ENCODE results near the gene RIPK3. TPM values are rescaled to one million over a fixed set of nuclear protein-coding genes. Genes with fewer than 3 reads are reported as not detected.

The RIPK3 gene
- polyA plus RNA-seq, 2 of the 4 experiments (the other 2 are of a cell fraction) = not detected

- ATAC-seq = no peak
- no peak for TF ChIP-seq TP53 (CRISPR knock-in tag; IDR thresholded peaks at IDR 0.05)
- TF ChIP-seq CBX8 (IDR thresholded peaks at IDR 0.05) = no peak
- TF ChIP-seq RAD21 (conservative IDR thresholded peaks at IDR 0.05 in 1 of 2, IDR thresholded peaks at IDR 0.05 in 1 of 2) = no peak
- TF ChIP-seq FOXS1 (CRISPR knock-in tag; IDR thresholded peaks at IDR 0.05) = no peak
- no peak for TF ChIP-seq HOXA7 (CRISPR knock-in tag; IDR thresholded peaks at IDR 0.05)
- TF ChIP-seq CHD2 (IDR thresholded peaks at IDR 0.05; ENCODE audit: low read length, partially characterized antibody) = no peak
- TF ChIP-seq CHD4 (IDR thresholded peaks at IDR 0.05; ENCODE audit: borderline replicate concordance) = no peak
- TF ChIP-seq HOXB5 (CRISPR knock-in tag; IDR thresholded peaks at IDR 0.05) = no peak
- no peak for TF ChIP-seq ESRRA (IDR thresholded peaks at IDR 0.05; ENCODE audit: borderline replicate concordance, low read length)
- TF ChIP-seq, protein P1, sequence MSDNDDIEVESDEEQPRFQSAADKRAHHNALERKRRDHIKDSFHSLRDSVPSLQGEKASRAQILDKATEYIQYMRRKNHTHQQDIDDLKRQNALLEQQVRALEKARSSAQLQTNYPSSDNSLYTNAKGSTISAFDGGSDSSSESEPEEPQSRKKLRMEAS (IDR thresholded peaks at IDR 0.05) = no peak
- TF ChIP-seq ZC3H11A (IDR thresholded peaks at IDR 0.05) = no peak
- no peak for TF ChIP-seq MAFK (IDR thresholded peaks at IDR 0.05; ENCODE audit: partially characterized antibody)
- TF ChIP-seq, protein P2, sequence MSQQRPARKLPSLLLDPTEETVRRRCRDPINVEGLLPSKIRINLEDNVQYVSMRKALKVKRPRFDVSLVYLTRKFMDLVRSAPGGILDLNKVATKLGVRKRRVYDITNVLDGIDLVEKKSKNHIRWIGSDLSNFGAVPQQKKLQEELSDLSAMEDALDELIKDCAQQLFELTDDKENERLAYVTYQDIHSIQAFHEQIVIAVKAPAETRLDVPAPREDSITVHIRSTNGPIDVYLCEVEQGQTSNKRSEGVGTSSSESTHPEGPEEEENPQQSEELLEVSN (IDR thresholded peaks at IDR 0.05; ENCODE audit: borderline replicate concordance, low read depth) = no peak
- POLR2A ChIA-PET = interaction anchor here (1.3 kb wide), 1 partner anchor 10 kb away, joined by 6 read pairs; the partner anchor contains the start of genes DHRS1 and NOP9
- Histone ChIP-seq H3K4me3 (no peak overlapping the region), H3K4me1 (no peaks in the 10 kb centered on the region), H3K9me3 (no peaks in the 10 kb centered on the region), H3K4me2 (no peak overlapping the region), H3K27ac (no peak overlapping the region)
- DNase-seq (ENCODE audit: low read depth in 1 of 2, low spot score in 1 of 2) = no peak
- 80% methylated on average over 6 of the region's 6 CpGs for WGBS (ENCODE audit: missing lambda C conversion rate)
- FAIRE-seq = no peak
- CTCF ChIA-PET = interaction anchor here (0.6 to 34.0 kb wide), 7 partner anchors 12 to 146 kb away, joined by 3 to 601 read pairs (median 3); partner anchors contain the start of genes CIDEB, DHRS1, IRF9 and LTB4R
These were observed 50.0 kb downstream of the RIPK3 start for GRCh38 chr14:24289649-24290280.

DNA sequence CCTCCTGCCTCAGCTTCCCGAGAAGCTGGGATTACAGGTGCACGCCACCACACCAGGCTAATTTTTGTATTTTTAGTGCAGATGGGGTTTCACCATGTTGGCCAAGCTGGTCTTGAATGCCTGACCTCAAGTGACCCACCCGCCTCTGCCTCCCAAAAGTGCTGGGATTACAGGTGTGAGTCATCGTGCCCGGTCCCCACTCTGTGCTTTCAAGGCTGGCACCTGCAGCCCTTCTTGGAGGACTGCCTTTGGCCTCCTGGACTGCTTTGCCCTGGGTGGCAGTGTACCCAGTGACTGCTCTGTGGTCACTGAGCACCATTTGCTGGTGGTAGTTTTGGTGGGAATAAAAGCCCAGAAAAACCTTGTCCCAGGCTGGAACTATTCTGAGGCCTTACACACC, 52.8 kb downstream of the RIPK3 start:
- no peak overlapping the region for H3K27ac ChIP-seq
- no peaks in the 10 kb centered on the region for H3K4me1 ChIP-seq
- ChIA-PET POLR2A (no interaction called here), CTCF (interaction anchor here (1.1 to 34.0 kb wide), 3 partner anchors 16 to 44 kb away, joined by 3 to 469 read pairs (median 6); partner anchors contain the start of genes CIDEB, DHRS1, LTB4R and LTB4R2)
- ATAC-seq = no peak
- no peak for DNase-seq (ENCODE audit: low read depth in 1 of 2, low spot score in 1 of 2)
- H3K4me2 ChIP-seq = no peak overlapping the region
- TF ChIP-seq NR3C1 (IDR thresholded peaks at IDR 0.05) (no peak), GATA3 (IDR thresholded peaks at IDR 0.05; ENCODE audit: borderline replicate concordance) (no peak), KDM5A (IDR thresholded peaks at IDR 0.05) (no peak), HEYL (CRISPR knock-in tag; IDR thresholded peaks at IDR 0.05) (no peak), NFE2L2 (conservative IDR thresholded peaks at IDR 0.05; ENCODE audit: low read length) (no peak), USF2 (IDR thresholded peaks at IDR 0.05) (no peak), ZNF302 (CRISPR knock-in tag; IDR thresholded peaks at IDR 0.05) (no peak), HOXB5 (CRISPR knock-in tag; IDR thresholded peaks at IDR 0.05) (no peak), ZFP36 (IDR thresholded peaks at IDR 0.05; ENCODE audit: borderline replicate concordance, partially characterized antibody) (no peak), MYC (IDR thresholded peaks at IDR 0.05; ENCODE audit: borderline replicate concordance, low read length) (no peak)
- TF ChIP-seq, protein P3, sequence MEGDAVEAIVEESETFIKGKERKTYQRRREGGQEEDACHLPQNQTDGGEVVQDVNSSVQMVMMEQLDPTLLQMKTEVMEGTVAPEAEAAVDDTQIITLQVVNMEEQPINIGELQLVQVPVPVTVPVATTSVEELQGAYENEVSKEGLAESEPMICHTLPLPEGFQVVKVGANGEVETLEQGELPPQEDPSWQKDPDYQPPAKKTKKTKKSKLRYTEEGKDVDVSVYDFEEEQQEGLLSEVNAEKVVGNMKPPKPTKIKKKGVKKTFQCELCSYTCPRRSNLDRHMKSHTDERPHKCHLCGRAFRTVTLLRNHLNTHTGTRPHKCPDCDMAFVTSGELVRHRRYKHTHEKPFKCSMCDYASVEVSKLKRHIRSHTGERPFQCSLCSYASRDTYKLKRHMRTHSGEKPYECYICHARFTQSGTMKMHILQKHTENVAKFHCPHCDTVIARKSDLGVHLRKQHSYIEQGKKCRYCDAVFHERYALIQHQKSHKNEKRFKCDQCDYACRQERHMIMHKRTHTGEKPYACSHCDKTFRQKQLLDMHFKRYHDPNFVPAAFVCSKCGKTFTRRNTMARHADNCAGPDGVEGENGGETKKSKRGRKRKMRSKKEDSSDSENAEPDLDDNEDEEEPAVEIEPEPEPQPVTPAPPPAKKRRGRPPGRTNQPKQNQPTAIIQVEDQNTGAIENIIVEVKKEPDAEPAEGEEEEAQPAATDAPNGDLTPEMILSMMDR (IDR thresholded peaks at IDR 0.05) = no peak
- 87% methylated on average over 5 of the region's 5 CpGs for WGBS (ENCODE audit: missing lambda C conversion rate)
- no peak for FAIRE-seq
- H3K4me3 ChIP-seq = no peak overlapping the region
- no peaks in the 10 kb centered on the region for H3K9me3 ChIP-seq

Small RNA genes lying within 50 kb of the gene (small RNA-seq; reads per million reads assigned to genes)
- 0 reads per million in 6 experiments for gene RF00026

Other genes with a start within 250 kb of the RIPK3 start
Only the 30 nearest of the 33 such genes appear.
- 0.86 and 0.97 TPM in 2 replicates for gene NRL, start 225.0 kb downstream of the RIPK3 start, polyA plus RNA-seq (2011; rRNA removed)
- 0.84 to 0.93 TPM (median 0.88 TPM) in 3 replicates for gene NRL, start 225.0 kb downstream of the RIPK3 start, polyA plus RNA-seq (2017; fragmentation: RNase III; extraction: RNeasy Plus Mini Kit Qiagen cat#74134 plus additional on column Dnase treatment)
- gene FITM1, start 209.3 kb downstream of the RIPK3 start, polyA plus RNA-seq (2011; rRNA removed) = 0.06 TPM in 1 of 2 replicates, not detected in the other
- gene FITM1, start 209.3 kb downstream of the RIPK3 start, polyA plus RNA-seq (2017; fragmentation: RNase III; extraction: RNeasy Plus Mini Kit Qiagen cat#74134 plus additional on column Dnase treatment) = 0.36 TPM in 1 of 3 replicates, not detected in the others
- gene PSME1, start 203.8 kb downstream of the RIPK3 start, polyA plus RNA-seq (2011; rRNA removed) = 77.3 and 83.6 TPM in 2 replicates
- gene PSME1, start 203.8 kb downstream of the RIPK3 start, polyA plus RNA-seq (2017; fragmentation: RNase III; extraction: RNeasy Plus Mini Kit Qiagen cat#74134 plus additional on column Dnase treatment) = 124 to 139 TPM (median 134 TPM) in 3 replicates
- gene EMC9, start 198.4 kb downstream of the RIPK3 start, polyA plus RNA-seq (2011; rRNA removed) = 20.7 and 21.5 TPM in 2 replicates
- gene EMC9, start 198.4 kb downstream of the RIPK3 start, polyA plus RNA-seq (2017; fragmentation: RNase III; extraction: RNeasy Plus Mini Kit Qiagen cat#74134 plus additional on column Dnase treatment) = 46.5 to 51.7 TPM (median 48.5 TPM) in 3 replicates
- gene PSME2, start 193.4 kb downstream of the RIPK3 start, polyA plus RNA-seq (2011; rRNA removed) = 137 and 168 TPM in 2 replicates
- 144 to 193 TPM (median 161 TPM) in 3 replicates for gene PSME2, start 193.4 kb downstream of the RIPK3 start, polyA plus RNA-seq (2017; fragmentation: RNase III; extraction: RNeasy Plus Mini Kit Qiagen cat#74134 plus additional on column Dnase treatment)
- 5.7 and 19.1 TPM in 2 replicates for gene RNF31, start 192.5 kb downstream of the RIPK3 start, polyA plus RNA-seq (2011; rRNA removed)
- 20.2 to 25.3 TPM (median 20.8 TPM) in 3 replicates for gene RNF31, start 192.5 kb downstream of the RIPK3 start, polyA plus RNA-seq (2017; fragmentation: RNase III; extraction: RNeasy Plus Mini Kit Qiagen cat#74134 plus additional on column Dnase treatment)
- gene IRF9, start 178.7 kb downstream of the RIPK3 start, polyA plus RNA-seq (2011; rRNA removed) = 23.1 and 30.2 TPM in 2 replicates
- gene IRF9, start 178.7 kb downstream of the RIPK3 start, polyA plus RNA-seq (2017; fragmentation: RNase III; extraction: RNeasy Plus Mini Kit Qiagen cat#74134 plus additional on column Dnase treatment) = 14.4 to 24.2 TPM (median 19.0 TPM) in 3 replicates
- gene REC8, start 167.9 kb downstream of the RIPK3 start, polyA plus RNA-seq (2011; rRNA removed) = 1.9 and 2.8 TPM in 2 replicates
- gene REC8, start 167.9 kb downstream of the RIPK3 start, polyA plus RNA-seq (2017; fragmentation: RNase III; extraction: RNeasy Plus Mini Kit Qiagen cat#74134 plus additional on column Dnase treatment) = 4.2 to 5.1 TPM (median 4.4 TPM) in 3 replicates
- 37.1 and 45.3 TPM in 2 replicates for gene IPO4, start 151.2 kb downstream of the RIPK3 start, polyA plus RNA-seq (2011; rRNA removed)
- 86.1 to 95.8 TPM (median 91.7 TPM) in 3 replicates for gene IPO4, start 151.2 kb downstream of the RIPK3 start, polyA plus RNA-seq (2017; fragmentation: RNase III; extraction: RNeasy Plus Mini Kit Qiagen cat#74134 plus additional on column Dnase treatment)
- 48.0 and 74.9 TPM in 2 replicates for gene TM9SF1, start 144.6 kb downstream of the RIPK3 start, polyA plus RNA-seq (2011; rRNA removed)
- 51.5 to 62.2 TPM (median 60.1 TPM) in 3 replicates for gene TM9SF1, start 144.6 kb downstream of the RIPK3 start, polyA plus RNA-seq (2017; fragmentation: RNase III; extraction: RNeasy Plus Mini Kit Qiagen cat#74134 plus additional on column Dnase treatment)
- 0.09 TPM in 1 of 2 replicates, not detected in the other for gene TSSK4, start 134.3 kb downstream of the RIPK3 start, polyA plus RNA-seq (2011; rRNA removed)
- 0.13 TPM in 1 of 3 replicates, not detected in the others for gene TSSK4, start 134.3 kb downstream of the RIPK3 start, polyA plus RNA-seq (2017; fragmentation: RNase III; extraction: RNeasy Plus Mini Kit Qiagen cat#74134 plus additional on column Dnase treatment)
- gene CHMP4A, start 126.5 kb downstream of the RIPK3 start, polyA plus RNA-seq (2011; rRNA removed) = 74.9 and 102 TPM in 2 replicates
- gene CHMP4A, start 126.5 kb downstream of the RIPK3 start, polyA plus RNA-seq (2017; fragmentation: RNase III; extraction: RNeasy Plus Mini Kit Qiagen cat#74134 plus additional on column Dnase treatment) = 112 to 124 TPM (median 117 TPM) in 3 replicates
- gene MDP1, start 123.9 kb downstream of the RIPK3 start, polyA plus RNA-seq (2011; rRNA removed) = 31.8 and 38.6 TPM in 2 replicates
- gene MDP1, start 123.9 kb downstream of the RIPK3 start, polyA plus RNA-seq (2017; fragmentation: RNase III; extraction: RNeasy Plus Mini Kit Qiagen cat#74134 plus additional on column Dnase treatment) = 21.0 to 21.6 TPM (median 21.4 TPM) in 3 replicates
- gene NEDD8, start 107.6 kb downstream of the RIPK3 start, polyA plus RNA-seq (2011; rRNA removed) = 381 and 433 TPM in 2 replicates
- 561 to 594 TPM (median 589 TPM) in 3 replicates for gene NEDD8, start 107.6 kb downstream of the RIPK3 start, polyA plus RNA-seq (2017; fragmentation: RNase III; extraction: RNeasy Plus Mini Kit Qiagen cat#74134 plus additional on column Dnase treatment)
- gene GMPR2, start 107.1 kb downstream of the RIPK3 start, polyA plus RNA-seq (2011; rRNA removed) = 91.7 and 108 TPM in 2 replicates
- gene GMPR2, start 107.1 kb downstream of the RIPK3 start, polyA plus RNA-seq (2017; fragmentation: RNase III; extraction: RNeasy Plus Mini Kit Qiagen cat#74134 plus additional on column Dnase treatment) = 64.8 to 71.2 TPM (median 70.0 TPM) in 3 replicates
- 51.3 and 73.0 TPM in 2 replicates for gene TINF2, start 97.4 kb downstream of the RIPK3 start, polyA plus RNA-seq (2011; rRNA removed)
- 33.1 to 44.5 TPM (median 38.5 TPM) in 3 replicates for gene TINF2, start 97.4 kb downstream of the RIPK3 start, polyA plus RNA-seq (2017; fragmentation: RNase III; extraction: RNeasy Plus Mini Kit Qiagen cat#74134 plus additional on column Dnase treatment)
- 0.61 and 1.7 TPM in 2 replicates for gene TGM1, start 76.8 kb downstream of the RIPK3 start, polyA plus RNA-seq (2011; rRNA removed)
- 1.3 to 1.8 TPM (median 1.4 TPM) in 3 replicates for gene TGM1, start 76.8 kb downstream of the RIPK3 start, polyA plus RNA-seq (2017; fragmentation: RNase III; extraction: RNeasy Plus Mini Kit Qiagen cat#74134 plus additional on column Dnase treatment)
- 18.6 and 22.4 TPM in 2 replicates for gene RABGGTA, start 68.4 kb downstream of the RIPK3 start, polyA plus RNA-seq (2011; rRNA removed)
- 17.2 to 23.1 TPM (median 21.9 TPM) in 3 replicates for gene RABGGTA, start 68.4 kb downstream of the RIPK3 start, polyA plus RNA-seq (2017; fragmentation: RNase III; extraction: RNeasy Plus Mini Kit Qiagen cat#74134 plus additional on column Dnase treatment)
- gene DHRS1, start 40.2 kb downstream of the RIPK3 start, polyA plus RNA-seq (2011; rRNA removed) = 17.4 and 17.9 TPM in 2 replicates
- gene DHRS1, start 40.2 kb downstream of the RIPK3 start, polyA plus RNA-seq (2017; fragmentation: RNase III; extraction: RNeasy Plus Mini Kit Qiagen cat#74134 plus additional on column Dnase treatment) = 13.8 to 15.2 TPM (median 15.1 TPM) in 3 replicates
- gene NOP9, start 40.1 kb downstream of the RIPK3 start, polyA plus RNA-seq (2011; rRNA removed) = 16.5 and 23.6 TPM in 2 replicates
- gene NOP9, start 40.1 kb downstream of the RIPK3 start, polyA plus RNA-seq (2017; fragmentation: RNase III; extraction: RNeasy Plus Mini Kit Qiagen cat#74134 plus additional on column Dnase treatment) = 23.0 to 24.5 TPM (median 24.2 TPM) in 3 replicates
- 0.31 and 0.32 TPM in 2 replicates for gene CIDEB, start 32.0 kb downstream of the RIPK3 start, polyA plus RNA-seq (2011; rRNA removed)
- gene CIDEB, start 32.0 kb downstream of the RIPK3 start, polyA plus RNA-seq (2017; fragmentation: RNase III; extraction: RNeasy Plus Mini Kit Qiagen cat#74134 plus additional on column Dnase treatment) = 0.33 to 0.99 TPM (median 0.79 TPM) in 3 replicates
- 5.8 and 7.6 TPM in 2 replicates for gene LTB4R2, start 29.9 kb downstream of the RIPK3 start, polyA plus RNA-seq (2011; rRNA removed)
- gene LTB4R2, start 29.9 kb downstream of the RIPK3 start, polyA plus RNA-seq (2017; fragmentation: RNase III; extraction: RNeasy Plus Mini Kit Qiagen cat#74134 plus additional on column Dnase treatment) = 8.4 to 9.9 TPM (median 8.6 TPM) in 3 replicates
- gene LTB4R, start 28.5 kb downstream of the RIPK3 start, polyA plus RNA-seq (2011; rRNA removed) = 10.2 and 13.2 TPM in 2 replicates
- 8.3 to 9.4 TPM (median 8.3 TPM) in 3 replicates for gene LTB4R, start 28.5 kb downstream of the RIPK3 start, polyA plus RNA-seq (2017; fragmentation: RNase III; extraction: RNeasy Plus Mini Kit Qiagen cat#74134 plus additional on column Dnase treatment)
- not detected in 2 replicates for gene ADCY4, start 4.9 kb downstream of the RIPK3 start, polyA plus RNA-seq (2011; rRNA removed)
- gene ADCY4, start 4.9 kb downstream of the RIPK3 start, polyA plus RNA-seq (2017; fragmentation: RNase III; extraction: RNeasy Plus Mini Kit Qiagen cat#74134 plus additional on column Dnase treatment) = not detected in 3 replicates
- 0.32 and 0.62 TPM in 2 replicates for gene NFATC4, start 28.2 kb upstream of the RIPK3 start, polyA plus RNA-seq (2011; rRNA removed)
- 0.04 to 0.25 TPM (median 0.10 TPM) in 3 replicates for gene NFATC4, start 28.2 kb upstream of the RIPK3 start, polyA plus RNA-seq (2017; fragmentation: RNase III; extraction: RNeasy Plus Mini Kit Qiagen cat#74134 plus additional on column Dnase treatment)
- 0.44 and 0.60 TPM in 2 replicates for gene NYNRIN, start 59.0 kb upstream of the RIPK3 start, polyA plus RNA-seq (2011; rRNA removed)
- 0.17 to 0.29 TPM (median 0.19 TPM) in 3 replicates for gene NYNRIN, start 59.0 kb upstream of the RIPK3 start, polyA plus RNA-seq (2017; fragmentation: RNase III; extraction: RNeasy Plus Mini Kit Qiagen cat#74134 plus additional on column Dnase treatment)
- 1.3 and 1.6 TPM in 2 replicates for gene CBLN3, start 89.7 kb upstream of the RIPK3 start, polyA plus RNA-seq (2011; rRNA removed)
- gene CBLN3, start 89.7 kb upstream of the RIPK3 start, polyA plus RNA-seq (2017; fragmentation: RNase III; extraction: RNeasy Plus Mini Kit Qiagen cat#74134 plus additional on column Dnase treatment) = 1.1 to 1.5 TPM (median 1.4 TPM) in 3 replicates
- 19.0 and 25.0 TPM in 2 replicates for gene KHNYN, start 90.0 kb upstream of the RIPK3 start, polyA plus RNA-seq (2011; rRNA removed)
- gene KHNYN, start 90.0 kb upstream of the RIPK3 start, polyA plus RNA-seq (2017; fragmentation: RNase III; extraction: RNeasy Plus Mini Kit Qiagen cat#74134 plus additional on column Dnase treatment) = 23.5 to 26.4 TPM (median 25.2 TPM) in 3 replicates
- 57.3 and 64.4 TPM in 2 replicates for gene SDR39U1, start 102.8 kb upstream of the RIPK3 start, polyA plus RNA-seq (2011; rRNA removed)
- gene SDR39U1, start 102.8 kb upstream of the RIPK3 start, polyA plus RNA-seq (2017; fragmentation: RNase III; extraction: RNeasy Plus Mini Kit Qiagen cat#74134 plus additional on column Dnase treatment) = 48.1 to 61.1 TPM (median 57.6 TPM) in 3 replicates
- gene CMA1, start 168.3 kb upstream of the RIPK3 start, polyA plus RNA-seq (2011; rRNA removed) = not detected in 2 replicates
- not detected in 3 replicates for gene CMA1, start 168.3 kb upstream of the RIPK3 start, polyA plus RNA-seq (2017; fragmentation: RNase III; extraction: RNeasy Plus Mini Kit Qiagen cat#74134 plus additional on column Dnase treatment)